Germinal center (tissue), 1 donor: ENCODE measurements around the gene ZBTB9.

Experiments
- DNase-seq: peaks from one replicate; pipeline ENCODE4 v3.0.0; 2012; ENCODE audit warnings: mixed read lengths, low spot score

Gene ZBTB9

GRCh38 chr6:33433001-33433543, 21.3 kb upstream of the ZBTB9 start:
- no peak for DNase-seq

DNA sequence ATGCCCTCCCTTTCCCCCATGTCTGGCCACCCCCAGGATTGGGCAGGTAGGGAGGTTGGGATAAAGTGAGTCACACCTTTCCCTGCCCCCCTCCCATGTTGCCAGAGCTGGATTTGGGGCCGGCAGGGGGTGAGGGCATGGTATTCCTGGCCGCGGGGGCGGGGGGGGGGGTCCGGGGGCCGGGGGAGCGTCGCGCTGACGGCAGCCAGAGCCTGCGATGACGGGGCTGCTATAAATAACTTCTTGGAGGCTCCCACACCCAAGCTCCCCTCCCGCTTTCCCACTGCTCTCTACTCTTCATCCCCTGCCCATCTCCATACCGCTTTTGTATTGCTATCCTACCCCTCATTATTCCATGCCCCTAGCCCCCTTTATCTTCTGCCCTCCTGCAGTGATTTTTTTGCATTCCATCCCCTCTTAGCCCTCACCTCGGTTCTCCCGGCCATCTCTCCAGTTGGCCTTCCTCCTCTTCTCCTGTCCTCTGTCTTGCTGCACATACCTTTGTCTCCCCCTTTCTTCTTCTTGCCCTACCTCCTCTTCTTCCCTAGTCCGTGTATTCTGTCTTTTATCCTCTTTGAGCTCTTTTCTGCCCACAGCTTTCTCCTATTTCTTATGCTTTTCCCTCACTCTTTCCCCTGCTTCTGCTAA, 20.7 kb upstream of the ZBTB9 start:
- DNase-seq: no peak

DNA sequence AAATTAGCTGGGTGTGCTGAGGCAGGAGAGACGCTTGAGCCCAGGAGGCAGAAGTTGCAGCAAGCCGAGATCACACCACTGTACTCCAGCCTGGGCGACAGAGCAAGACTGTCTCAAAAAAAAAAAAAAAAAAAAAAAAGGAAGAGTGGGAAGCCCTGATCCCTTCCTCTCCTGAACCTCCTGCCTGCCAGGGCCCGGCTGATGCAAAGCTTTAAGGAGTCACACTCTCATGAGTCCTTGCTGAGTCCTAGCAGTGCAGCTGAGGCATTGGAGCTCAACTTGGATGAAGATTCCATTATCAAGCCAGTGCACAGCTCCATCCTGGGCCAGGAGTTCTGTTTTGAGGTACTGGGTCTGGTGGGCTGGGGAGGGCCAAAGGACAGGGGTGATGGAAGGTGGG, 19.4 kb upstream of the ZBTB9 start:
- DNase-seq: no peak

DNA sequence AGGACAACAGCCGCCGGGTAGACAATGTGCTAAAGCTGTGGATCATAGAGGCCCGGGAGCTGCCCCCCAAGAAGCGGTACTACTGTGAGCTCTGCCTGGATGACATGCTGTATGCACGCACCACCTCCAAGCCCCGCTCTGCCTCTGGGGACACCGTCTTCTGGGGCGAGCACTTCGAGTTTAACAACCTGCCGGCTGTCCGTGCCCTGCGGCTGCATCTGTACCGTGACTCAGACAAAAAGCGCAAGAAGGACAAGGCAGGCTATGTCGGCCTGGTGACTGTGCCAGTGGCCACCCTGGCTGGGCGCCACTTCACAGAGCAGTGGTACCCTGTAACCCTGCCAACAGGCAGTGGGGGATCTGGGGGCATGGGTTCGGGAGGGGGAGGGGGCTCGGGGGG, 16.7 kb upstream of the ZBTB9 start:
- no peak for DNase-seq

GRCh38 chr6:33438978-33439594, 15.3 kb upstream of the ZBTB9 start:
- DNase-seq: no peak

DNA sequence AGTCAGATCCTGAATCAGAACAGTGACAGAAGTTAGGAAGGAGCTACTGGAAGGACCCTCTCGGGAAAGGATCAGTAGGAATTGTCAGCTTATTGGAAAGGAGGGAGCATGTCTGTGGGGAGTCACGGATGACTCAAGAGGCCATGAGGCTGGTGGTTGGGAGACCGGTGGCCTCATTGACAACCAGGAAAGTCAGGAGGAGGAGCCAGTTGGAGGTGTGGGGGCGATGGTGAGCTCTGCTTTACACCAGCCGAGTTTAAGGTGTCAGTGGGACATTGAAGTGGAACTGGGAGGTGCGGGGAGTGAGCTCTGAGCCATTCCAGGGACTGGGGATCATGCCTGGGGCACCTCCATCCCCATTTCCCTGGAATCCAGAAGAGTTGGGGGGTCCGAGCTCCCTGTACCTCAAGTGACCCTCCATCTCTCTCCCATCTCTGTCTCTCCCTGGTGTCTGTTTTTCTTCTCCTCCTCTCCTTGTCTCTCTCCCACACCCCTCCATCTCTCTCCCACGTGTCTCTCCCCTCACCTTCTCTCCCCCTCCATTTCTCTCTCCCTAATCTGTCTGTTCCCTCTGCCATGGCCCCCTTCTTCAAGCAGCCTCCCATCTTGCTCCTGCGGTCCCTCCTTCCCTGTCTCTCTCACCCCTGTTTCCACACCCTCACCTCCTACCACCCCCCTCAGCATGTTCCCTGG, 14.3 kb upstream of the ZBTB9 start:
- no peak for DNase-seq

- DNase-seq: no peak
Measured at GRCh38 chr6:33440649-33441309, 13.6 kb upstream of the ZBTB9 start.

DNA sequence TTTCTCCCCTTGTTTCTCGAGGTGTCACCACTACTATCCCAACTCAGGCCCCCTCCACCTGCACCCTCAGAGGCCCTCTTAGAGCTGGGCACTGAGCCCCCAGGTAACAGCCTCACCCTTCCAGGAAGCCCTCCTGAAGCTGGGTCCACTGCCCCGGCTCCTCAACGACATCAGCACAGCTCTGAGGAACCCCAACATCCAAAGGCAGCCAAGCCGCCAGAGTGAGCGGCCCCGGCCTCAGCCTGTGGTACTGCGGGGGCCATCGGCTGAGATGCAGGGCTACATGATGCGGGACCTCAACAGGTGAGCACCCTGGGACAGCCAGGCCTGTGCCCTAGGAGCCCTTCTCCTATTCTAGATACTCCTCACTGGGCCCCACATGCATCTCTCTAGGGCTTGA, 12.9 kb upstream of the ZBTB9 start:
- DNase-seq: no peak

DNA sequence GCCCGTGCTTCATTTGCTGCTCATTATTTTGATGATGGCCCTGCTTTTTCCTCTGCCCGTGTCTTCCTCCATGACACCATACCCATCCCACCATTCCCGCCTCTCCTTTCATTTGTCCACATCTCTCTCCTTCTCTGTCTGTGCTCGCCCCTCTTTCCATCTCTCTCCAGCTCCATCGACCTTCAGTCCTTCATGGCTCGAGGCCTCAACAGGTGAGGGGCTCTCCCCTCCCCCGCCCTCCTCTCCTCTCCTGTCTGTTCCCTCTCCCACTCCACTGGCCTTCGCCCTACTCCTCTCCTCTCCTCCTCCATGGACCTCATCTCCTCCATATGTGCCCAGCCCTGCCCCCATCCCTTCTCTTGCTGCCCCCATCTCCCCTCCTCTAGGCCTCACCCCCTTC, 12.1 kb upstream of the ZBTB9 start:
- no peak for DNase-seq

DNA sequence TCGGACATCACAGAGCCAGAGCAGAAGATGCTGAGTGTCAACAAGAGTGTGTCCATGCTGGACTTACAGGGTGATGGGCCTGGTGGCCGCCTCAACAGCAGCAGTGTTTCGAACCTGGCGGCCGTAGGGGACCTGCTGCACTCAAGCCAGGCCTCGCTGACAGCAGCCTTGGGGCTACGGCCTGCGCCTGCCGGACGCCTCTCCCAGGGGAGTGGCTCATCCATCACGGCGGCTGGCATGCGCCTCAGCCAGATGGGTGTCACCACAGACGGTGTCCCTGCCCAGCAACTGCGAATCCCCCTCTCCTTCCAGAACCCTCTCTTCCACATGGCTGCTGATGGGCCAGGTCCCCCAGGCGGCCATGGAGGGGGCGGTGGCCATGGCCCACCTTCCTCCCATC, 11.4 kb upstream of the ZBTB9 start:
- no peak for DNase-seq

DNA sequence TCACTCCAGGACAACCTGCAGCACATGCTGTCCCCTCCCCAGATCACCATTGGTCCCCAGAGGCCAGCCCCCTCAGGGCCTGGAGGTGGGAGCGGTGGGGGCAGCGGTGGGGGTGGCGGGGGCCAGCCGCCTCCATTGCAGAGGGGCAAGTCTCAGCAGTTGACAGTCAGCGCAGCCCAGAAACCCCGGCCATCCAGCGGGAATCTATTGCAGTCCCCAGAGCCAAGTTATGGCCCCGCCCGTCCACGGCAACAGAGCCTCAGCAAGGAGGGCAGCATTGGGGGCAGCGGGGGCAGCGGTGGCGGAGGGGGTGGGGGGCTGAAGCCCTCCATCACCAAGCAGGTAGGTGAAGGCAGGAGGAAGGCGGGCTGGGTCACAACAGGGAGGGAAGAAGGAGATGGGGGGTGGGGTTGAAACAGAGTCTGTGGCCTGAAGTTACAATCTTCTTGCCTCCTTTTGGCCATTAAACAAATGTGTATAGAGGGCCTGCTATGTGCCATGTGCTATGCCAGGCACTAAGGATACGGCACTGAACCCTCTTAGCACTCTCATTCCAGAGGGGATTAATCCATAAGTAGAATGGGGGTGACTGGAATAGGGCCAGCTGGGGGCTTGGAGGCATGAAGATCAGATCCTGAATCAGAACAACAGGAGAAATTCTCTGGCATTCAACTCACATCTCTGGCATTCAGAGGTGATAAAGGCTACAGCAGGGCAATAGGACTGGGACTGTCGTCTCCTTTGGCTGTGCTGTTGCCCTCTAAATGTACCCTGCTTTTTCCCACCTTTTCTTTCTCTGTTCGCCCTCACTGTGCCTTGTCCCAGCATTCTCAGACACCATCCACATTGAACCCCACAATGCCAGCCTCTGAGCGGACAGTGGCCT, 10.5 kb upstream of the ZBTB9 start:
- DNase-seq: no peak

GRCh38 chr6:33445119-33445603, 9.2 kb upstream of the ZBTB9 start:
- DNase-seq: no peak

GRCh38 chr6:33446356-33446755, 8.0 kb upstream of the ZBTB9 start:
- DNase-seq: no peak

- no peak for DNase-seq
Measured at GRCh38 chr6:33450434-33450833, 3.9 kb upstream of the ZBTB9 start.

- no peak for DNase-seq
Measured at GRCh38 chr6:33451606-33452005, 2.8 kb upstream of the ZBTB9 start.

GRCh38 chr6:33452496-33452895, 1.9 kb upstream of the ZBTB9 start:
- no peak for DNase-seq

GRCh38 chr6:33453393-33454008, 875 bp upstream of the ZBTB9 start:
- no peak for DNase-seq

GRCh38 chr6:33455051-33455450, 675 bp downstream of the ZBTB9 start:
- no peak for DNase-seq

DNA sequence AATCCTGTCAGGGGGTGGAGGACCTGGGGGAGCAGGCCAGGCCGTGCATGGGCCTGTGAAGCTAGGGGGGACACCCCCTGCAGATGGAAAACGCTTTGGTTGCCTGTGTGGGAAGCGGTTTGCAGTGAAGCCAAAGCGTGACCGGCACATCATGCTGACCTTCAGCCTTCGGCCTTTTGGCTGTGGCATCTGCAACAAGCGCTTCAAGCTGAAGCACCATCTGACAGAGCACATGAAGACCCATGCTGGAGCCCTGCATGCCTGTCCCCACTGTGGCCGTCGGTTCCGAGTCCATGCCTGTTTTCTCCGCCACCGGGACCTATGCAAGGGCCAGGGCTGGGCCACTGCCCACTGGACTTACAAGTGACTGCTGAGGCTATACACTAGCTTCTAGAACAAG, 1.8 kb downstream of the ZBTB9 start:
- DNase-seq: no peak

GRCh38 chr6:33458676-33459075, 4.3 kb downstream of the ZBTB9 start:
- DNase-seq: no peak

DNA sequence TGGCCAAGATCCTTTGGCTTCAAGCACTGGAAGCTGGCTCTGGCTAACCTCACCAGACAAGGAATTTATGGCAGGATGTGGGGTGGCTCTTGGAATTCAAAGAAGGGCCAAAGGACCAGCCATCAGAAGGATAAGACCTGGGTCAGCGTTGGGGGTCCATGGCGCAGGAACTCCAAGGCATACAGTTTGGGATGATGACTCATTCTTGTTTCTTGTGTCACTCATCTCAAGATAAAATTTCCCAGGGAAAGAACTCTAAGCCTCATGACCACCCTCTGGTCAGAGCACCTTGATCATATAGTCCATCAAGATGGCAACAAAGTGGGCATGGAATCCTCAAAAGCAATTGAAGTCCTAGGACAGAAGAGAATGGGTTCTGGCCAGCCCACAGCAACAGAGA, 4.8 kb downstream of the ZBTB9 start:
- DNase-seq: no peak
